ENCODE results near the gene ATP1A3.
"Not testable (repeated sequence)": the region's sequence is repeated elsewhere in the genome, so short reads cannot be mapped to it uniquely, and the experiment has no call there.

ATP1A3 gene

DNA sequence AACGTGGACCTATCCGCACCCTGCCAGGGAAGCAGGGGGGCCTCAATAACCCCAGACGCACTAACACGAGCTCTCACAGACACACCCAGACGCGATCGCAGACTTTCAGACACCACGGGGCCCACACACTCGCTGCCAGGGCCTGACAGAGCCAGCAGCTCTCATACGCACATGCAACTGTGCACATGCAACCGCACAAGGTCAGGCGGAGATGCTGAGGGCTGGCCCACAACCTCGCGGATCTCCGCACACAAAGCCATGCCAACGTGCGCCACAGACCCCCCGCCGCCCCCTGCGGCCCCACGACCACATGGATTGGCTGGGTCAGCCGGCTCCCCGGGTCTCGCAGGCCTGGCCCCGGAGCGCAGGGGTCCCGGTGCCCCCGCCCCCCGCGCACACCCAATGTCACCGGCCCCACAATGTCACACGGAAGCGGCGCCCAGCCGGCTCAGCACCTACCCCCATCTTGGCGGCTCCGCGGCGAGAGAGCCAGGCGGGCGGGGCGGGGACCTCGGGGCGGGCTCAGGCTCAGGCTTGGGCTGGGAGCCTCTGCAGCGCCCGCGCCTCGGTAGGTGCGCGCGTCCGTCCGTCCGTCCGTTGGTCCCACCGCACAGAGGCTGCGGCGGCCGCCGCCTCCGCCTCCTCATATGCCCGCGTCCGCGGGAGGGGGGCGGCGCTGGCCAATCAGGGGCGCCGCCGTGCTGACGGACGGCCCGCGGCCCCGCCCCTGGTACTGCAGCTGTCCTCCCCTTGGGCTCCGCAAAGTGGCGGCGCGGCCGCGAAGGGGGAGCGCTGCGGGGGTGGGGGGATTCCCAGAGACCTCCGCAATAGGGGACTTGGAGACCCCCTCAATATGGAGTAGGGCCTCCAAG is at the start of gene ATP1A3:
Gene ATP1A3 (minus strand): TSS at position 619 of the 872 bp plus-strand sequence. CDS start 154 bp downstream, at position 465.
- peak; percentile 41 for DNase-seq

- no peak for DNase-seq
Observed at GRCh38 chr19:42042455-42043170, 48.6 kb upstream of the ATP1A3 start.

DNA sequence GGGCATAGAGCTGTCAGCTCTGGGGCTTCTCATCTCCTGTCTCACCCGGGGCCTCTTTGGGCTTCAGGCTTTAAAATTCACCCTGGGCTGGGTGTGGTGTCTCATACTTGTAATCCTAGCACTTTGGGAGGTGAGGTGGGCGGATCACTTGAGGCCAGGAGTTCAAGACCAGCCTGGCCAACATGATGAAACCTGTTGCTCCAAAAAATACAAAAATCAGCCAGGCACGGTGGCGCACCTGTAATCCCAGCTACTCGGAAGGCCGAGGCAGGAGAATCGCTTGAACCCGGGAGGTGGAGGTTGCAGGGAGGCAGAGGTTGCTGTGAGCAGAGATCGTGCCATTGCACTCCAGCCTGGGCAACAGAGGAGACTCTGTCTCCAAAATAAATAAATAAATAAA is 46.5 kb upstream of the ATP1A3 start:
- DNase-seq: not testable (repeated sequence)

- DNase-seq: no peak
Observed at GRCh38 chr19:42040031-42040430, 46.0 kb upstream of the ATP1A3 start.

- DNase-seq: peak; percentile 44
Observed at GRCh38 chr19:42038666-42039065, 44.6 kb upstream of the ATP1A3 start.

- DNase-seq: no peak
Observed at GRCh38 chr19:42037649-42038048, 43.6 kb upstream of the ATP1A3 start.

GRCh38 chr19:42034640-42035391 is 40.8 kb upstream of the ATP1A3 start:
- not testable (repeated sequence) for DNase-seq

DNA sequence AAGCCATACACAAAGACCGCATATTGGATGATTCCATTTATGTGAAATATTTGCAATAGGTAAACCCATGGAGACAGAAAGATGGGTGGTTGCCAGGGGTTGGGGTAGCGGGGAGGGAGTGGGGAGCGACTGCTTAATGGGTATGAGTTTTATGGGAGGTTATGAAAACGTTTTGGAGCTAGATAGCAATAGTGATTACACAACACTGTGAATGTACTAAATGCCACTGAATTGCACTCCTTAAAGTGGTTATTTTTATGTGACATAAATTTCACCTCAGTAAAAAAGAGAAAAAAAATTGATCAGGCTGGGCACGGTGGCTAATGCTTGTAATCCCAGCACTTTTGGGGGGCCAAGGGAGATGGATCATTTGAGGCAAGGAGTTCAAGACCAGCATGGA is 39.4 kb upstream of the ATP1A3 start:
- DNase-seq: no peak

- DNase-seq: peak; percentile 83
Observed at GRCh38 chr19:42032431-42032830, 38.4 kb upstream of the ATP1A3 start.

DNA sequence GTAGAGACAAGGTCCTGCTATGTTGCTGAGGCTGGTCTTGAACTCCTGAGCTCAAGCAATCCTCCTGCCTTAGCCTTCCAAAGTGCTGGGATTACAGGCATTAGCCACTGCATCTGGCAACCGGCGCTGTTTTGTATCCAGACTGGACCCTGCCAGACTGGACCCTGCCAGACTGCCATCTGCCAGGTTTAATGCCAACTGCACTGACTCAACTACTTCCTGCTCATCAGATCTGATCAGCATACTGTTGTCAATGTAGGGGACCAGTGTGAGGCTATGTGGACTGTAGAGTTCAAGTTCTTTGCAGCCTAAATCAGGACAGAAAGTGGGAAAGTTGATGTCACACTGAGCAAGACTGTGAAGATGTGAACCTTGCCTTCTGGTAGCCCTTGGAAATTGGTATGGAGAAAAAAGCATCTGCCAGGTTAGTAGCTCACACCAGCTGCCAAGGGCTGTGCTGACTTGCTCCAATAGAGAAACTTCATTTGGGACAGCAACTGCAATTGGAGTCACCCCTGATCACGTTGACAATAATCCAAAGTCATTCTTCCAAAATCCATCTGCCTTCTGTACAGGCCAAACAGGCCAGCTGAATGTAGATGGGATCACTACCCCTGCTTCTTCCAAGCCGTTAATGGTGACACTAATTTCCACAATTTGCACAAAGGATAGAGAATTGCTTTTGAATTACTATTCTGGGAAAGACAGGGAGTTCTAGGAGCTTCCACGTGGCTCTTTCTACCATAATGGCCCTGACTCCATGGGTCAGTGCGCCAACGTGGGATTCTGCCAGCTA is 36.8 kb upstream of the ATP1A3 start:
- DNase-seq: no peak

DNA sequence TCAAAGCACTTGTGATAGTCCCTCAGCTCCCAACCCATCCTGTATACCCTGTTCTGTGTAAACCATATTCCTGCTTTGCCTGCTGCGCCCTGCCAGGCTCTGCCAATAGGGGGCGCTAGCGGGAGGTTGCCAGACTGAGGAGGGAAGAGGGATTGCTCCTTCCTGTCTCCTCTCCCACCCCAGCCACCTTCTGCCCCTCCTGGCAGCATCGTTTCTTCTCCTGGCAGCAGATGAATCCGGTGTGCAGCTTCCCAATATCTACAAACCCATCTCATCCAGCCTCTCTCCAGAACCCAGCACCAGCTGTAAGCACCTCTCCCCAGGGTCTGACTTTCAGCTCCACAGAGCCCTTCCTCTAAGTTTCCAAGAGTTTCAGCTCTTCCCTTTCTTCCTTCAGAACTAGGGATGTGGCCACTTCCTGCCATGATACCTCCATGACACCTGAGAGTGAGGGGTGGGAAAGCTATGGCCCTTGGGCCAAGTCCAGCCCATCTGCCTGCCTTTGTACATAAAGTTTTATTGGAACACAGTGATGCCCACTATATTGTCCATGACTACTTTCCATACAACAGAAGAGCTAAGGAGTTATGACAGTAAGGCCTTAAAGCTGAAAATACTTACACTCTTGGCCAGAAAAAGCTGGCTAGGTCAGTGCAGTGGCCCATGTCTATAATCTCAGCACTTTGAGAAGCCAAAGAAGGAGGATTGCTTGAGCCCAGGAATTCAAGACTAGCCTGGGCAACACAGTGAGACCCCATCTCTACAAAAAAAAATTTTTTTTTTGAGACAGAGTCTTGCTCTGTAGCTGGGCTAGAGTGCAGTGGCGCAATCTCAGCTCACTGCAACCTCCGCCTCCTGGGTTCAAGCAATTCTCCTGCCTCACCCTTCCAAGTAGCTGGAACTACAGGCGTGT is 34.5 kb upstream of the ATP1A3 start:
- DNase-seq: no peak

DNA sequence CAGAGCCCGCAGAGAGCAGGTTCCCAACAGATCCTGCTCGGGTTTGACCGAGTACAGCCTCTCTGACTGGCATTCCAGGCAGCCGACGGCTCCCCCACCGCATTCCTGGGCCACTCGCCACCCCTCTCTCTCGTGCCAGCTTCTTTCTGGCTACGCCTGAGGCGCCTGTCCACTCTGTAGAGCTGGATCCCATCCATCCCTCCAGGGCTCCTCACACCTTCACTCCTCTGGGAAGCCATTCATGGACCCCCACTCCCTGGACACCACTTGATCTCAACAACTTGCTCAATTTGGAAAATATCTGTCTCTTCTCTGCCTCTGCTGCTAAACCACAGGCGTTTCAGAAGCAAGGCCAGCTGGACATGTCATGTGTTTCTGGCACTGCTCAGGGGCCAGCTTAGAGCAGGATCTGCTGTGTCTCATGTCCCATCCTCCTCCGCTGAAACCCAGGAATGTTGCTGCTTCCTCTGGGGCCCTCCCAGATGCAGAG is 30.6 kb upstream of the ATP1A3 start:
- no peak for DNase-seq

DNA sequence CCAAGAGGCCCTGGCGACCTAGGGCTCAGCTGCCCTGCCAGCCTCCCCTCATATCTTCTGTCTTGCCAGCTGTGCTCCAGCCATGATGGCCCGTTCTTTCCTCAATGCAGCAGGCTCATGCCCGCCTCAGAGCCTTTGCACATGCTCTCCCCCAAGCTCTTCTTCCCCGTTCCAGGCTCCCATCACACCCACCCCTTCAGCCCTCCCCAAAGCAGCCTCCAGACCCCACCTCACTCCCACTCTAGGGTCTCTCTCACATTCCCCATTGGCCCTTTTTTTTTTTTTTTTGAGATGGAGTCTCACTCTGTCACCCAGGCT is 29.9 kb upstream of the ATP1A3 start:
- DNase-seq: no peak

DNA sequence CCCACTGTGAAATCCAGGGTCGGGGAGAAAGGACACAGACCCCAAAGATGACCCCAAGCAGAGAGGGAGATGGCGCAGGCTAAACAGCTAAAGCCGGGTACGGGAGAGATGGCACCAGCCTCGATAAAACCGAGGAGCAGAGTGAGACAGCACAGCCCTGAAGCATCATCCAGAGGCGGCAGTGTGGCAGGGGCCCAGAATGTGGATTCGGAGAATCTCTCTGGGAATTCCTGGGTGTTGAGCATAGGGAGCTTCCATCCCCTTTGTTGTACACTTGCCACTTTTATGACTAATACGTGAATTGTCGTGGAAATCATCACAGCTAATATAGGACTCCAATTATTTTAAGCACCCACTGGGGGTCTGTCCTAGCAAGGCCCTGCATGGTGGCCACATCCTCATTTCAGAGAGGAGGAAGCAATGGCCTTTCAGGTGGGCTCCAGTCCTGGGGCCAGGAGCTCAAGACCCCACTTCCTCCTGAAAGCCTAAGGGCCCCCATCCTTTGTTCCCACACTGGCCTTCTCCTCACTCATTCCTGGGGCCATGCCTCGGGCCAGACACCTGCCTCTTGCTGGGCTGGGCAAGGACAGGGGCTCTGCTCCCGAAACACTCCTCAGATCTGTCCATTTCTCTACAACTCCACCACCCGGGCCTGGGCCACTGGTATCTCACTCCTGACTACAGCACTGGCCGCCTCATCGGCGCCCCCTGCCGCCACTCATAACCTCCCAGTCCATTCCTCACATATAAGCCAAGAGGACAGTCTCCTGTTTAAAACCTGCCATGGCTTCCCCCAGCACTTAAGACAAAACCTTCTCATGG is 29.3 kb upstream of the ATP1A3 start:
- DNase-seq: no peak

GRCh38 chr19:42022616-42023015 is 28.6 kb upstream of the ATP1A3 start:
- no peak for DNase-seq

GRCh38 chr19:42021185-42021584 is 27.2 kb upstream of the ATP1A3 start:
- DNase-seq: no peak

DNA sequence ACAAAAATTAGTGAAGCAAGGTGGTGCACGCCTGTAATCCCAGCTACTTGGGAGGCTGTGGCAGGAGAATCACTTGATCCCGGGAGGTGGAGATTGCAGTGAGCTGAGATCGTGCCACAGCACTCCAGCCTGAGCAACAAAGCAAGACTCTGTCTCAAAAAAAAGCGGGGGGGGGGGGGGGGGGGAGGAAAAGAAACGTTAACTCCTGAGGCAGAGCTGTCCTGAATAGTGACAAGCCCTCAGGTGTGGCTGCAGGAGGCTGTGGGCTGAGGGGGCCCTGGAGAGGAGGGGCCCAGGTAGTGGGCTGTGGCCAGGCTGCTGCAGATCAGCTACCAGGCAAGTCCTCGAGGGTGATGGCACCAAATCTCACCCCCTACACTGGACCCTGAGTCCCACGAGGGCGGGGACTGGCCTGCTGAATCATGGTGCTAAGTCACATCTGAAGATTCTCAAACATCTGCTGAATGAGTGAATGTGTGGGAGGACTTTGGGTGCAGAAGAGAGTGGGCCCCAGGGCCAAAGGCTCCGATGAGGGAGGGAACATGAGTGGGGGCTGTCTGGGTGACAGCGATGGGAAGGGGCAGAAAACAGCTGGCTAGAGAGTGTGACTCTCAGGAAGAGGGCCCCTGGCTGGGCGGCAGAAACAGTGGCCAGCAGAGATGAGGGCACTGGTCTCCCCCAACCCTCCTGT is 24.6 kb upstream of the ATP1A3 start:
- no peak for DNase-seq

GRCh38 chr19:42017040-42017439 is 23.0 kb upstream of the ATP1A3 start:
- DNase-seq: no peak

- not testable (repeated sequence) for DNase-seq
Observed at GRCh38 chr19:42012747-42013146, 18.7 kb upstream of the ATP1A3 start.

Measured in NCI-H2107 (cell line).